GM12878 (cell line): ENCODE data around the gene LIPK. TPM values are rescaled to one million over a fixed set of nuclear protein-coding genes. Genes with fewer than 3 reads are reported as not detected.
A peak's percentile ranks its signal among the peaks of the same experiment; 100 is the strongest.

Experiments
- ATF3 ChIP-seq: IDR thresholded peaks from 2 replicates; pipeline ENCODE4 v1.6.1; 2011; ENCODE audit warnings: low read depth, mild to moderate bottlenecking, low read length, moderate library complexity, borderline replicate concordance; ENCODE audit errors: extremely low read depth
- CHD2 ChIP-seq: IDR thresholded peaks from 2 replicates; pipeline ENCODE4 v1.6.1; 2011; ENCODE audit warnings: low read depth, low read length, improper control_type of control experiment, borderline replicate concordance
- EED ChIP-seq: sonication (generic); IDR thresholded peaks from 2 replicates; pipeline ENCODE4 v1.6.1; 2016; ENCODE audit warnings: antibody characterized with exemption, low read depth
- IKZF1 ChIP-seq: fragments of 450-650 bp; conservative IDR thresholded peaks from 2 replicates; pipeline ENCODE4 v1.6.1; 2017; ENCODE audit warnings: antibody characterized with exemption, mild to moderate bottlenecking
- IKZF2 ChIP-seq, 2 experiments: fragments of 450-650 bp; IDR thresholded peaks; 2 replicates each; pipeline ENCODE4 v1.6.1; 2017; ENCODE audit warnings: mild to moderate bottlenecking in 2 of 2, moderate library complexity in 2 of 2
- IRF4 ChIP-seq: IDR thresholded peaks from 2 replicates; pipeline ENCODE4 v1.6.1; 2011; ENCODE audit warnings: low read depth, low read length
- JUNB ChIP-seq: IDR thresholded peaks from 2 replicates; pipeline ENCODE4 v1.6.1; 2016; ENCODE audit warnings: antibody characterized with exemption, mild to moderate bottlenecking
- MEF2A ChIP-seq: IDR thresholded peaks from 2 replicates; pipeline ENCODE4 v1.6.1; 2011; ENCODE audit warnings: low read depth, mild to moderate bottlenecking, low read length, moderate library complexity; ENCODE audit not compliant: insufficient read depth
- MLLT1 ChIP-seq: fragments of 450-650 bp; IDR thresholded peaks from 2 replicates; pipeline ENCODE4 v1.6.1; 2016; ENCODE audit warnings: mild to moderate bottlenecking
- MTA2 ChIP-seq: fragments of 450-650 bp; IDR thresholded peaks from 2 replicates; pipeline ENCODE4 v1.6.1; 2016; ENCODE audit warnings: low read depth, mild to moderate bottlenecking, moderate library complexity
- MYC ChIP-seq: IDR thresholded peaks from 2 replicates; pipeline ENCODE4 v1.6.1; 2011; ENCODE audit warnings: mild to moderate bottlenecking, low read length, moderate library complexity, inconsistent platforms; ENCODE audit not compliant: insufficient read depth, insufficient replicate concordance, insufficient read length, severe bottlenecking
- NFYA ChIP-seq: IDR thresholded peaks from 2 replicates; pipeline ENCODE4 v1.6.1; 2011; ENCODE audit warnings: low read depth, mild to moderate bottlenecking, low read length, improper control_type of control experiment, borderline replicate concordance
- NR2C1 ChIP-seq: fragments of 450-650 bp; IDR thresholded peaks from 2 replicates; pipeline ENCODE4 v1.6.1; 2017; ENCODE audit warnings: antibody characterized with exemption, mild to moderate bottlenecking, moderate library complexity
- PAX5 ChIP-seq: IDR thresholded peaks from 2 replicates; pipeline ENCODE4 v1.6.1; 2011; ENCODE audit warnings: low read depth, low read length, borderline replicate concordance
- PAX8 ChIP-seq: fragments of 450-650 bp; IDR thresholded peaks from 2 replicates; pipeline ENCODE4 v1.6.1; 2017; ENCODE audit warnings: mild to moderate bottlenecking, moderate library complexity
- PML ChIP-seq: IDR thresholded peaks from 2 replicates; pipeline ENCODE4 v1.6.1; 2012; ENCODE audit warnings: low read length, inconsistent platforms
- POLR2A ChIP-seq: IDR thresholded peaks from 2 replicates; pipeline ENCODE4 v1.6.1; 2011; ENCODE audit warnings: low read depth, mild to moderate bottlenecking, low read length
- PRDM15 ChIP-seq: fragments of 450-650 bp; formaldehyde crosslinking; IDR thresholded peaks from 2 replicates; pipeline ENCODE4 v1.4.0; 2020; ENCODE audit warnings: mild to moderate bottlenecking, moderate library complexity
- RB1 ChIP-seq: fragments of 450-650 bp; formaldehyde crosslinking; IDR thresholded peaks from 2 replicates; pipeline ENCODE4 v1.6.1; 2017; ENCODE audit warnings: mild to moderate bottlenecking, borderline replicate concordance
- RUNX3 ChIP-seq: IDR thresholded peaks from 2 replicates; pipeline ENCODE4 v1.6.1; 2012; ENCODE audit warnings: low read length, inconsistent platforms
- SMAD5 ChIP-seq: IDR thresholded peaks from 2 replicates; pipeline ENCODE4 v1.6.1; 2016; ENCODE audit warnings: antibody characterized with exemption, low read depth
- SMARCA5 ChIP-seq: fragments of 450-650 bp; IDR thresholded peaks from 2 replicates; pipeline ENCODE4 v1.6.1; 2017; ENCODE audit warnings: mild to moderate bottlenecking
- SMC3 ChIP-seq: IDR thresholded peaks from 2 replicates; pipeline ENCODE4 v1.6.1; 2011; ENCODE audit warnings: low read length, improper control_type of control experiment, borderline replicate concordance
- YY1 ChIP-seq: IDR thresholded peaks from 2 replicates; pipeline ENCODE4 v1.6.1; 2011; ENCODE audit warnings: low read depth, mild to moderate bottlenecking, low read length
- ZBED1 ChIP-seq: IDR thresholded peaks from 2 replicates; pipeline ENCODE4 v1.6.1; 2016; ENCODE audit warnings: borderline replicate concordance
- ZNF384 ChIP-seq: IDR thresholded peaks from 2 replicates; pipeline ENCODE4 v1.6.1; 2012; ENCODE audit warnings: low read depth, mild to moderate bottlenecking, low read length, improper control_type of control experiment, borderline replicate concordance
- polyA plus RNA-seq, 11 experiments: library from polyadenylated mRNA; depleted of rRNA in 4 of 11; unstranded in 6 of 11; stranded (reverse) in 5 of 11; fragments of >200 nt; fragmentation: Nextera tagmentation in 4 of 11; fragmentation: Illumina TruSeq in 1 of 11; extraction: Ambion mirVana in 4 of 11; extraction: Trizol in 1 of 11; gene quantifications; 1 replicate in 1 of 11; 2 replicates in 10 of 11; pipeline versions ENCODE4 v1.2.1 to v1.2.3, GENCODE V29; 2011 to 2016; ENCODE audit warnings: inconsistent platforms in 2 of 11, missing spikeins in 2 of 11, low read depth in 1 of 11
- total RNA-seq, 4 experiments: library from RNA; depleted of rRNA in 3 of 4; stranded (reverse); fragments of >200 nt in 3 of 4; fragmentation: Illumina TruSeq in 1 of 4; extraction: Trizol in 1 of 4; gene quantifications; 2 replicates each; pipeline versions ENCODE4 v1.2.1 to v1.2.3, GENCODE V29; 2013 to 2021
- TF ChIP-seq, protein P1 (sequence below): fragments of 450-650 bp; IDR thresholded peaks from 2 replicates; pipeline ENCODE4 v1.6.1; 2018; ENCODE audit warnings: borderline replicate concordance, mild to moderate bottlenecking; ENCODE audit not compliant: partially characterized antibody

Gene LIPK
- total and polyA plus RNA-seq, 10 of the 15 experiments (the other 5 are each of a cell fraction or from before 2014, with no cell fraction given), result not detected

DNA sequence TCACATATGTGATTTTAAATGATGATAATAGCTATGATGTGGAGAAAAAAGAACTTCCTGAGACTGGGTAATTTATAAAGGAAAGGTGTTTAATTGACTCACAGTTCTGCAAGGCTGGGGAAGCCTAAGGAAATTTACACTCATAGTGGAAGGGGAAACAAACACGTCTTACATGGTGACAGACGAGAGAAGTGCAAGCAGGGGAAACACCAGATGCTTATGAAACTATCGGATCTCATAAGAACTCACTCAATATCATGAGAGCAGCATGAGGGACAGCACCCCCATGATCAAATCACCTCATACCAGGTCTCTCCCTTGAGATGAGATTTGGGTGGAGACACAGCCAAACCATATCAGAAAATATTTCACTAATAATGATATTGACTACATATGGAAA lies 49.7 kb downstream of the LIPK start (continued):
- TF ChIP-seq PRDM15, result no peak
- TF ChIP-seq MLLT1, result no peak
- TF ChIP-seq IKZF1, result peak; percentile 33; the same call in 1 of the 2 replicates
- TF ChIP-seq SMAD5, result no peak
- TF ChIP-seq NR2C1, result no peak
- TF ChIP-seq NFYA, result no peak
- no peak for TF ChIP-seq MTA2
- TF ChIP-seq MEF2A, result no peak
- peak; percentile 73 for TF ChIP-seq EED
- no peak for TF ChIP-seq PML
- TF ChIP-seq IKZF2 (IDR thresholded peaks at IDR 0.05), result peak; percentile 38 to 48; a peak in 1 of 4 replicates
- no peak for TF ChIP-seq RB1
- TF ChIP-seq SMARCA5, result no peak
- no peak for TF ChIP-seq ZNF384
- no peak for TF ChIP-seq ATF3
- no peak for TF ChIP-seq PAX8
- TF ChIP-seq PAX5, result no peak
- no peak for TF ChIP-seq CHD2
- TF ChIP-seq YY1, result no peak
- peak; percentile 83 for TF ChIP-seq JUNB
- no peak for TF ChIP-seq SMC3
- no peak for TF ChIP-seq MYC
- TF ChIP-seq, protein P1, sequence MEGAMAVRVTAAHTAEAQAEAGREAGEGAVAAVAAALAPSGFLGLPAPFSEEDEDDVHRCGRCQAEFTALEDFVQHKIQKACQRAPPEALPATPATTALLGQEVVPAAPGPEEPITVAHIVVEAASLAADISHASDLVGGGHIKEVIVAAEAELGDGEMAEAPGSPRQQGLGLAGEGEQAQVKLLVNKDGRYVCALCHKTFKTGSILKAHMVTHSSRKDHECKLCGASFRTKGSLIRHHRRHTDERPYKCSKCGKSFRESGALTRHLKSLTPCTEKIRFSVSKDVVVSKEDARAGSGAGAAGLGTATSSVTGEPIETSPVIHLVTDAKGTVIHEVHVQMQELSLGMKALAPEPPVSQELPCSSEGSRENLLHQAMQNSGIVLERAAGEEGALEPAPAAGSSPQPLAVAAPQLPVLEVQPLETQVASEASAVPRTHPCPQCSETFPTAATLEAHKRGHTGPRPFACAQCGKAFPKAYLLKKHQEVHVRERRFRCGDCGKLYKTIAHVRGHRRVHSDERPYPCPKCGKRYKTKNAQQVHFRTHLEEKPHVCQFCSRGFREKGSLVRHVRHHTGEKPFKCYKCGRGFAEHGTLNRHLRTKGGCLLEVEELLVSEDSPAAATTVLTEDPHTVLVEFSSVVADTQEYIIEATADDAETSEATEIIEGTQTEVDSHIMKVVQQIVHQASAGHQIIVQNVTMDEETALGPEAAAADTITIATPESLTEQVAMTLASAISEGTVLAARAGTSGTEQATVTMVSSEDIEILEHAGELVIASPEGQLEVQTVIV, result no peak
- peak; percentile 34; the same call in 1 of the 2 replicates for TF ChIP-seq RUNX3
- peak; percentile 82; the same call in 1 of the 2 replicates for TF ChIP-seq ZBED1
- no peak for TF ChIP-seq IRF4
- TF ChIP-seq POLR2A, result no peak
